ENCODE data around the gene EEFSEC. TPM values are rescaled to one million over a fixed set of nuclear protein-coding genes. Genes with fewer than 3 reads are reported as not detected.

The EEFSEC gene
- total RNA-seq, 2 donors from 2014 or later = 20.8 to 32.7 TPM

GRCh38 chr3:128180913-128181312, 27.6 kb downstream of the EEFSEC start:
- peaks cover 37% of the 10 kb centered on the region in 2 donors for H3K4me1 Mint-ChIP-seq (ENCODE audit: low read depth in 2 of 2)
- no peak overlapping the region for H3K4me3 Mint-ChIP-seq
- no peak for ATAC-seq
- H3K27ac Mint-ChIP-seq = no peak overlapping the region
- H3K27me3 Mint-ChIP-seq = no peaks in the 10 kb centered on the region
- no peaks in the 10 kb centered on the region for H3K36me3 Mint-ChIP-seq
- no peak for DNase-seq (ENCODE audit: low spot score)
- no peaks in the 10 kb centered on the region for H3K9me3 Mint-ChIP-seq

GRCh38 chr3:128182656-128183055, 29.4 kb downstream of the EEFSEC start:
- Mint-ChIP-seq H3K4me1 (ENCODE audit: low read depth in 2 of 2) (peaks cover 30 to 40% of the 10 kb centered on the region in 2 donors), H3K27ac (no peak overlapping the region), H3K4me3 (no peak overlapping the region), H3K36me3 (no peaks in the 10 kb centered on the region), H3K9me3 (no peaks in the 10 kb centered on the region), H3K27me3 (no peaks in the 10 kb centered on the region)
- DNase-seq (ENCODE audit: low spot score) (no peak), ATAC-seq (peak in 1 of 2 donors; percentile 24)

GRCh38 chr3:128185630-128186447, 32.6 kb downstream of the EEFSEC start:
- H3K9me3 Mint-ChIP-seq = no peaks in the 10 kb centered on the region
- H3K4me1 Mint-ChIP-seq (ENCODE audit: low read depth in 2 of 2) = peaks cover 22 to 40% of the 10 kb centered on the region in 2 donors
- no peak for DNase-seq (ENCODE audit: low spot score)
- no peaks in the 10 kb centered on the region for H3K36me3 Mint-ChIP-seq
- ATAC-seq = no peak
- H3K27me3 Mint-ChIP-seq = no peaks in the 10 kb centered on the region
- no peak overlapping the region for H3K4me3 Mint-ChIP-seq
- no peak overlapping the region for H3K27ac Mint-ChIP-seq

GRCh38 chr3:128187495-128187894, 34.2 kb downstream of the EEFSEC start:
- H3K27ac Mint-ChIP-seq = no peak overlapping the region
- DNase-seq (ENCODE audit: low spot score) (no peak), ATAC-seq (no peak)
- peaks cover 22 to 39% of the 10 kb centered on the region in 2 donors for H3K4me1 Mint-ChIP-seq (ENCODE audit: low read depth in 2 of 2)
- H3K4me3 Mint-ChIP-seq = no peak overlapping the region
- H3K27me3 Mint-ChIP-seq = no peaks in the 10 kb centered on the region
- H3K36me3 Mint-ChIP-seq = no peaks in the 10 kb centered on the region
- no peaks in the 10 kb centered on the region for H3K9me3 Mint-ChIP-seq

- Mint-ChIP-seq H3K27me3 (no peaks in the 10 kb centered on the region), H3K4me3 (no peak overlapping the region), H3K9me3 (no peaks in the 10 kb centered on the region), H3K4me1 (ENCODE audit: low read depth in 2 of 2) (peaks cover 14 to 33% of the 10 kb centered on the region in 2 donors), H3K36me3 (no peaks in the 10 kb centered on the region), H3K27ac (no peak overlapping the region)
- DNase-seq (ENCODE audit: low spot score) = no peak
- ATAC-seq = no peak
These were observed 35.0 kb downstream of the EEFSEC start for GRCh38 chr3:128188326-128188725.

- H3K27ac Mint-ChIP-seq = no peak overlapping the region
- H3K4me3 Mint-ChIP-seq = no peak overlapping the region
- no peaks in the 10 kb centered on the region for H3K9me3 Mint-ChIP-seq
- H3K27me3 Mint-ChIP-seq = no peaks in the 10 kb centered on the region
- DNase-seq (ENCODE audit: low spot score) = no peak
- peaks cover 12 to 28% of the 10 kb centered on the region in 2 donors for H3K4me1 Mint-ChIP-seq (ENCODE audit: low read depth in 2 of 2)
- H3K36me3 Mint-ChIP-seq = no peaks in the 10 kb centered on the region
- ATAC-seq = peak; percentile 32 to 47
These were observed 35.7 kb downstream of the EEFSEC start for GRCh38 chr3:128188956-128189355.

GRCh38 chr3:128190501-128190900, 37.2 kb downstream of the EEFSEC start:
- ATAC-seq = no peak
- no peak for DNase-seq (ENCODE audit: low spot score)
- no peaks in the 10 kb centered on the region for H3K27me3 Mint-ChIP-seq
- no peak overlapping the region for H3K4me3 Mint-ChIP-seq
- no peak overlapping the region for H3K27ac Mint-ChIP-seq
- no peaks in the 10 kb centered on the region for H3K9me3 Mint-ChIP-seq
- no peaks in the 10 kb centered on the region for H3K36me3 Mint-ChIP-seq
- peaks cover 12 to 25% of the 10 kb centered on the region in 2 donors for H3K4me1 Mint-ChIP-seq (ENCODE audit: low read depth in 2 of 2)

- Mint-ChIP-seq H3K27ac (no peak overlapping the region), H3K4me3 (no peak overlapping the region), H3K9me3 (no peaks in the 10 kb centered on the region), H3K27me3 (no peaks in the 10 kb centered on the region), H3K36me3 (no peaks in the 10 kb centered on the region), H3K4me1 (ENCODE audit: low read depth in 2 of 2) (peaks cover 12 to 16% of the 10 kb centered on the region in 2 donors)
- DNase-seq (ENCODE audit: low spot score) (no peak), ATAC-seq (no peak)
These were observed 38.9 kb downstream of the EEFSEC start for GRCh38 chr3:128192131-128192530.

- Mint-ChIP-seq H3K27me3 (no peaks in the 10 kb centered on the region), H3K9me3 (no peaks in the 10 kb centered on the region), H3K4me3 (no peak overlapping the region), H3K36me3 (no peaks in the 10 kb centered on the region), H3K27ac (no peak overlapping the region), H3K4me1 (ENCODE audit: low read depth in 2 of 2) (peaks cover 7 to 11% of the 10 kb centered on the region in 2 donors)
- ATAC-seq = no peak
- DNase-seq (ENCODE audit: low spot score) = no peak
These were observed 39.9 kb downstream of the EEFSEC start for GRCh38 chr3:128193168-128193567.

- Mint-ChIP-seq H3K27me3 (no peaks in the 10 kb centered on the region), H3K4me1 (ENCODE audit: low read depth in 2 of 2) (peaks cover 8 to 9% of the 10 kb centered on the region in 2 donors), H3K4me3 (no peak overlapping the region), H3K36me3 (no peaks in the 10 kb centered on the region), H3K27ac (no peak overlapping the region), H3K9me3 (no peaks in the 10 kb centered on the region)
- ATAC-seq (no peak), DNase-seq (ENCODE audit: low spot score) (no peak)
These were observed 41.6 kb downstream of the EEFSEC start for GRCh38 chr3:128194843-128195242.

GRCh38 chr3:128195369-128195768, 42.1 kb downstream of the EEFSEC start:
- H3K4me1 Mint-ChIP-seq (ENCODE audit: low read depth in 2 of 2) = peaks cover 8 to 9% of the 10 kb centered on the region in 2 donors
- H3K27ac Mint-ChIP-seq = no peak overlapping the region
- H3K27me3 Mint-ChIP-seq = no peaks in the 10 kb centered on the region
- no peaks in the 10 kb centered on the region for H3K36me3 Mint-ChIP-seq
- DNase-seq (ENCODE audit: low spot score) (no peak), ATAC-seq (no peak)
- no peak overlapping the region for H3K4me3 Mint-ChIP-seq
- H3K9me3 Mint-ChIP-seq = no peaks in the 10 kb centered on the region

GRCh38 chr3:128195802-128196201, 42.5 kb downstream of the EEFSEC start:
- Mint-ChIP-seq H3K4me1 (ENCODE audit: low read depth in 2 of 2) (peaks cover 9 to 11% of the 10 kb centered on the region in 2 donors), H3K27me3 (no peaks in the 10 kb centered on the region), H3K27ac (no peak overlapping the region), H3K4me3 (no peak overlapping the region), H3K9me3 (no peaks in the 10 kb centered on the region), H3K36me3 (no peaks in the 10 kb centered on the region)
- no peak for ATAC-seq
- DNase-seq (ENCODE audit: low spot score) = no peak

GRCh38 chr3:128196647-128197046, 43.4 kb downstream of the EEFSEC start:
- Mint-ChIP-seq H3K4me1 (ENCODE audit: low read depth in 2 of 2) (peaks cover 6 to 10% of the 10 kb centered on the region in 2 donors), H3K9me3 (no peaks in the 10 kb centered on the region), H3K4me3 (no peak overlapping the region), H3K27me3 (no peaks in the 10 kb centered on the region), H3K36me3 (no peaks in the 10 kb centered on the region), H3K27ac (no peak overlapping the region)
- DNase-seq (ENCODE audit: low spot score) = no peak
- no peak for ATAC-seq

GRCh38 chr3:128197855-128198254, 44.6 kb downstream of the EEFSEC start:
- ATAC-seq (no peak), DNase-seq (ENCODE audit: low spot score) (no peak)
- H3K27me3 Mint-ChIP-seq = no peaks in the 10 kb centered on the region
- no peak overlapping the region for H3K27ac Mint-ChIP-seq
- no peak overlapping the region for H3K4me3 Mint-ChIP-seq
- H3K9me3 Mint-ChIP-seq = no peaks in the 10 kb centered on the region
- H3K36me3 Mint-ChIP-seq = no peaks in the 10 kb centered on the region
- H3K4me1 Mint-ChIP-seq (ENCODE audit: low read depth in 2 of 2) = peaks cover 5 to 6% of the 10 kb centered on the region in 2 donors

Data from natural killer cell treated with Interleukin-12 subunit alpha and Interleukin-12 subunit beta and Interleukin-15 and Interleukin-18, amount 100 ng/mL, for 72 hours (primary cell).